Caki2 (cell line): ENCODE measurements around the gene HS6ST1. TPM values are rescaled to one million over a fixed set of nuclear protein-coding genes. Genes with fewer than 3 reads are reported as not detected.

Experiments used
- DNase-seq: peaks from one replicate; pipeline ENCODE4 v3.0.0-alpha.2; 2015; ENCODE audit warnings: low read depth
- in situ Hi-C: cut with HindIII; loops from 2 replicates; pipeline ENCODE4 v1.10.0; 2016; ENCODE audit warnings: low sequenced_read_pairs, low pct_unique_long_range_greater_than_20kb, mixed read lengths
- total RNA-seq: library from RNA; depleted of rRNA; stranded (reverse); fragments of >200 nt; shearing (Covaris generic); gene quantifications from 2 replicates; pipeline ENCODE4 v1.2.3, GENCODE V29; 2014; ENCODE audit warnings: low replicate concordance

Gene HS6ST1
- total RNA-seq, 1 experiment from 2014 or later = 23.8 TPM

DNA sequence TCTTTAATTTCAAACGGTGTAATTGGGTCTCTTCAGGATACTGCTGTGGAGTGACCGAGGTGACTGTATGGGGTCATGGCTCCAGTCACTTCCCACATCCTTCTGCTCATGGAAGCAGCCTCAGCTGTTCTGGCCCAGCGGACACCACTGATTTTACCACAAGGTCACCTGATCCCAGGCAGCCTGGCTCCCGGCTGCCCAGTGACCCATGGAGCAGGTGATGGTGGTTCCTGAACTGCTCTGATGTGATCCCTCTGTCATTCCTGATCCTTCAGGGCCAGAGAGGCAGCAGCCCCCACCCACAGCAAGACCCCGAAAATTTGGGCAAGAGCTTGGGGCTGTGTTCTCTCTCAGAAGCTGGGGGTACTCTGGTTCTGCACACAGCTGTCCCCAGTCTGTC lies 35.5 kb upstream of the HS6ST1 start:
- peak; percentile 24 for DNase-seq
- in situ Hi-C loops = no loop called here

DNA sequence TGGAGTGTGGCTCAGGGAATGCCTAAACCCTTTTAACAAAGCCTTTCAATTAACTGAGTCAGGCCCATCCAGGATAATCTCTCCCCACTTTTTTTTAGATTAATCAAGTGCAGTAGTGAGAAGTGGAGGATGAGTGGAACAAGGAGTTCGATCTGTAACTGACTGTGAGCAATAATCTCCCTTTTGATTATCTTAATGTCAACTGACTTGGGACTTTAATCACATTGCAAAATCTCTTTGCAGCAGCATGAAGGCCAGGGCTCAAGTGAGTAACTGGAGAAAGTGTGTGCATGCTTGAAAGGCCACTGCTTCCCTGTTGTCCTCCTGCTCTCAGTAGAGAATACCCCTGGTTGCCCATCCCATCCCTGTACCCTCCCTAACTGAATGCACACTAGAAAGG lies 32.1 kb upstream of the HS6ST1 start:
- no peak for DNase-seq
- in situ Hi-C loops = no loop called here

DNA sequence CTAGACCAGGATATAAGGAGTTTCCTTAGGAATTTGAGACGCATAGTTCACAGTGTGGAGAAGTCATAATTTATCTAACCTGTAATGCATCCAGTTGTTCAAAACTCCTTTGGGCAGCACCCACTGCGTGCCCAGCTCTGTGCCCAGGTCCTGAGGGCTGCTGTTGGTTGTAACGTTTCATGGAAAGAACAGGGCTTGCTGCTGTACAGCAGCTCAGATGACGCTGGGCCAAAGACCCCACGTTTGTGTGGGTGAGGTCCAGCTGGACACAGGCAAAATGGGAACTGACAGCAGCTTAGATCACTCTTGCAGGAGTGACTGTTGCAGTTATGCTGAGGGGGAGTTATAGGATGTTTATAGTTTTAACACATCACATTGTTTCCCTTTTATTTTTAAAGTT lies 30.0 kb upstream of the HS6ST1 start:
- in situ Hi-C loops = no loop called here

DNA sequence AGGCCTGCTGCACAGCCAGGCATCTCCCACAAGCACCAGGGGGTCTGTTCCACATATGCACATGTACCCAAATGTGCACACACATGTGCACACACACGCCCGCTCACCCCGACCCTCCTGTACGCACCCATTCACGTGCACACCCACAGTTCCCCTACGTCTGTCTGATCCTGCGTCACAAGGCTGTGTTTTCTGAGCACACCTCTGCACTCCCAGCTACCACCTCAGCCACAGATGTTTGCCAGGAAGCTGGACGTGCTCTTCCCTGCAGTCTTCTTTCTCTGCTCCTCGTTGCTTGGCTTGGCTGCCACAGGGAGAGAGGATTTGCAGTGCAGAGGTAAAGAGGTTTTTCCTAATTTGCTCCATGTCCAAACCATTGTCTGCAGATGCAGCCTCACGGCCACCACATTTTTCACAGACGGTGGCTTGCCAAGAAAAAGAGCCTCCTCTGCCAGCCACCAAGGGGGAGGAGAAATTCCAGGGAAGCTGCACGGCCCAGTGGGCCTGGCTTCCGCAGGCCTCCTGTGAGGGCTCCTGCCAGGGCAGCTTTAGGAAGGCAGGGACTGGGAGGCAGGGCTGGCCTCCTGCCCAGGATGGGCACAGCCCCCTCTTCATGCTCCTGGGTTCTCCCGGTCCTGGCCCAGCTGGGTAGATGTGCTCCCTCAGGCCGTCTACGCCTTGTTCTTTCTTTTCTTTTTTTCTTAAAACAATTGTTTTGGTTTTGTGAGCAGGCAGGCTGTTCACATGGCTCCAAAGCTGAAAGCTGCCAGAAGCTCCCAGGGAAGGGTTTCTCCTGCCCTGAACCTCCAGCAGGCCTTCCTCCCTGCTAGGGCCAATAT lies 29.3 kb upstream of the HS6ST1 start:
- in situ Hi-C loops = no loop called here
- peak; percentile 49 for DNase-seq

More for the DNA sequence above, 30.0 kb upstream of the HS6ST1 start:
- DNase-seq = no peak

DNA sequence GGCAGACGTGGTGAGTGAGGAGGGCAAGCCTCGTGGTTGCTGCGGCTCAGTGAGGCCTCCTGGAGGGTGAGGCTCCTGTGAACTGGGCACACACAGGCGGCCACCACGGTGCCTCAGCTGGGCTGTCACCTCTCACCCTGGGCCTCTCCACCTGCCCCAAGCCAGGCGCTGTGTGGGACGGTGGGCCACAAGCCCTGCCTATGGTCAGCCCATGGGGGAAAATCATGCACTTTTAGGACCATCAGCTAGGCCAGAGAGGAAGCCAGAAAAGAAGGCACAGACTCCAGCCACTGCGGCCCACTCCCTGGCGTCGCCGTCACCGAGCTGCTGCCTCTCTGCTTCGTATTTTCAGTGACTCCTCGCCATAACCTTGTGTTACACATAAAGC lies 28.5 kb upstream of the HS6ST1 start:
- no peak for DNase-seq
- in situ Hi-C loops = no loop called here

DNA sequence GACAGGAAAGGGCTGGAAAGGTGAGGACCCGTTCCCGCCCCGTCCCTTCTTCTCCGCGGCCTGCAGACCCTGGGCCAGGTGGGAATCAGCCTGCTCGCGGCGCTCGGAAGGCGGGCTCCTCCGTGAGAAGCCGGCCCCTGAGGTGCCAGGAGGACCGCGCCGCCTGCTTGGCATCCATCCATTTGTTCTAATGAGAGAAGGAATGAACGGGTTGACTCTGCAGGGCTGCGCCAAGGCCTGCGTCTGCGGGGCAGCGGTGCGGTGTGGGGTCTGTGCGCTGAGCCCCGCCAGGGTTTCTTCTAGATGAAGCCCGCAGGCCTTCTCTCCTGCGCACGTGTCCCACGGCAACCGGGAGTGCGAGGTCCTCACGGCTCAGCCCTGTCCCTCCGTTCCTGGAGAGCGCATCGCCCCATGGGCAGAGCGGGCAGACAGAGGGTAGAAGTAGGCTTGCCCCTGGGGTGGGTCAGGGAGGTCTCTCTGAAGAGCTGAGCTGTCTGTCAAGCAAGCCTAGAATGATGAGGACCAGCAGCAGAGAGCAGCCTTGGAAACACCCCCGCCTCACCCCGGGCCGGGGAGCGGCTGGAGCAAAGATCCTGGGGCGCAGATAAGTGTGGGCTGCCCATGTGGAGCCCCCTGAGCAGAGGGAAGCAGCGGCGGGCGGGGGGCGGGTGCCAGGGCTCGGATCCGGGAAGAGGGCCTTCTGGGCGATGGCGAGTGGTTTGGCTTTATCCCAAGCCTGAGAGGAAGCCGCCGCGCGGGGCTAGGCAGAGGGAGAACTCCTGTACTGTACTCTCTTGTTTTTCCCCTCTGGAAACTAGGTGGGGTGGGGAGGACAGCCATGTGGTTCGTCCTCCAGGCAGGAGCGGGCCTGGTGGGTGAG lies 27.9 kb upstream of the HS6ST1 start:
- DNase-seq = no peak
- in situ Hi-C loops = no loop called here

DNA sequence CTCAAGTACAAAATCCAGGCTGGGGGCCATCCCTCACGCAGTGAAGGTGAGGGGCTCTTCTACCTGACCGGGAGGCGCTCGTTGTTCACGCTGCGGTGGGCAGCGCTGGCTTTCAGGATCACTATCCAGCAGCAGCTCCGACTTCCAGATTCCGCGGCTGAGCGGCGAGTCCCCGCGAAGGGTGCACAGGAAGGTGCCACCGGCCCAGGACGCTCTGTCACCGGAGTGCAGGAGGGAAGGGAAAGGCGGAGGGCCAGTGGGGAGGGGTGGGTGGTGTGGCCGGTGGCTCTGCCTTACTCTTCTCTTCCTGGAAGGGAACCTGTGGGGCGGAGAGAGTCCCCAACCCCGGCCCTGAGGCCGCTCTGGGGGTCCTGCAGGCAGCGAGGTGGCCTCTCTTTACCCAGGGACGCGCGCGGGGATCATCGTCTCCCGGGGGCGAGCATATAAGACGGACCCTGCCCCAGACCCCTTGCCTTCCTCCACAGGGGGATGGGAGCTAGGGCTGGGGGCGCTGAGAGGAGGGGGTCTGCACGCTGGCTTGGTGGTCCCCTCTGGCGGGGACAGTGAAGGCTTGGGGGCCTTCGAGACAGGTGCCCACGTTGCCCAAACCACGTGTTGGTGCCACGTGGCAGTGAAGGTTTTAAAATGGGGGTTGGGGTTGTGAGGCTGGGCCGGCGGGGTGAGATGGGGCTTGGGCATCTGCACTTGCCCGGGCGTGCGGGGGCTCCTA lies 26.9 kb upstream of the HS6ST1 start:
- in situ Hi-C loops = no loop called here
- no peak for DNase-seq

DNA sequence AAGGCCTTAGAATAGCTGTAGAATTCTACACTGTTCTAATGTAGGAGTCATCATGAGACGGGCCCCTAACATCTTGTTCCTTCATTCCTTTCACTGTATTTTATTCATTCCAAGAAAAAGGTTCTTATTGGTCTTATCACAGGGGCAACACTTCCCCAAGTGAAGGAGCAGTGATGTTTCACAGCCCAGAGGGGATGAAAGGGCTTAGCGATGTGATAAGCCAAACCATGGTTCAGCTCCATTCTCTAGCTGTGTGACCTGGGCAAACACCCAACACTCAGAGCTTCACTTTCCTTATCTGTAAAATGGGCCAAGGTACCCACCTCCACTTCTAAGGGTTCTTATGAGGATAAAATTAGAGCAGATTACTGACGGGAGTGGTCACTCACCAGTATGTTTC lies 25.4 kb upstream of the HS6ST1 start:
- no peak for DNase-seq
- in situ Hi-C loops = no loop called here

DNA sequence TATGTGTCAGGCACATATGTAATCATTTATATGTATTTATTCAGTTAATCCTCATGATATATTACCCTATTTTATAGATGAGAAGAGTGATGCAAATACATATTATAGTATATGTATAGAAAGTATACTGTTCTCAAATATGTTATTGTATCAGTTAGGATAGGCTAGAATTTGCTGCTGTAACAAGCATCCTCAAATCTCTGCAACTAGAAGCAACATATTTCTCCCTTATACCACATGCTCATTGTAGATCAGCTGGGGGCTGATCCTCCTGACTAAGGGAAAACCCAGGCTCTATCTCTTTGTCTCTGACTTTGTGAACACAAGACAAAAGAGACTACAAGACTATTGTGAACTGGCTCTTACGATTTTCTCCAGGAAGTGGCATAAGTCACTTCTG lies 24.8 kb upstream of the HS6ST1 start:
- DNase-seq = no peak
- in situ Hi-C loops = no loop called here

DNA sequence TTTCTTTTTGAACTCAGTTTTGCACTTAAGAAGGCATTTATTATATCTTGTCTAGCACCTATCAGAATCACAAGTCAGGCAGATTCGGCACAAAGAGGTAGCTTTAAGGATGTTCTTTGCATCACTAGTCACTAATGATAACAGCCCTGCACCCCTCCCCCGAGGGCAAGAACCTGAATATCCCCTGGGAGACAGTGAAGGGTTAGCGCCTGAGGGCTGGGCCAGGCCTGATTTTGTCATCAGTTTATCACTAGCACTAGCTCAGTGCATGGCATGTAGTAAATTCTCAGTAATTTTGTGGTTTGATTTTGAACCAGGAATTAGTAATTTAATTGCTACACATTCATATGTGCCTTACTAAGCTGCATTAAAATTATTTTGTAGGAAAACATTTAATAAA lies 23.9 kb upstream of the HS6ST1 start:
- no peak for DNase-seq
- in situ Hi-C loops = no loop called here

DNA sequence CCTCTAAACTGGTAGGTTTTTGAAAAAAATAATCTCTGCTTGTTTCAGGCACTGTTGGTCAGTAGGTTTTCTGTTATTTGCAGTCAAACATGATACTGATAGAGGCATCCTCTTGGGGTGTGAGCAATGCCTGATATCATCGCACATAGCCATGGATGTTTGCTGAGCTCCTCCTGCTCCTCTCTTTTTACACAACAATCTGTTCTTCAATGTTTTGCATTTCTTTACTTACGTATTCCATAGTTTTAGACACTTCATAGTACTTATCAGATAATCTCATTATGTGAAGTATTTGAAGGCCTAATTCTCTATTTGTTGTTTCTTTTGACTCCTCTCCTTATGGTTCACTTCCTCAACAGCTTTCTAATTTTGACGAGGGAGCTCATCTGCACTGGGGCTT lies 23.0 kb upstream of the HS6ST1 start:
- in situ Hi-C loops = no loop called here
- DNase-seq = no peak

DNA sequence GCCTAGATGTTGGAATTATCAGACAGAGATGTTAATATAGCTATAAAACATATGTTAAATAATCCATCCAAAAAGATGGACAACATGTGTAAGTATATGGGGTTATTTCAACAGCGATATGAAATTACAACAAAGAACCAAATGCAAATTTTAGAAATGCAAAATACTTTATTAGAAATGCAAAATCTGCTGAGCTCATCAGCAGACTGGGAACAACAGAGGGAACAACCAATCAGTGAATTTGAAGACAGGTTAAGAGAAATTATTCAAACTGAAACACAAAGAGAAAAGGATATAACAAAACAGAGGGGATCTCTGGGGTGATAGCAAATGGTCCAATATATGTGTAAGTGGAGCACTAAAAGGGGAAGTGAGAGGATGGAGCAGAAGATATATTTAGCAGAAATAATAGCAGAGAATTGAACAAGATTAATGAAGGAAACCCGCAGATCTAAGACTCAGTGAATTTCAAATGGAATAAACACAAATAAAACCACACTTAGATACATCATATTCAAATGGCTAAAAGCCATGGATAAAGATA lies 13.5 kb upstream of the HS6ST1 start:
- in situ Hi-C loops = no loop called here
- no peak for DNase-seq

DNA sequence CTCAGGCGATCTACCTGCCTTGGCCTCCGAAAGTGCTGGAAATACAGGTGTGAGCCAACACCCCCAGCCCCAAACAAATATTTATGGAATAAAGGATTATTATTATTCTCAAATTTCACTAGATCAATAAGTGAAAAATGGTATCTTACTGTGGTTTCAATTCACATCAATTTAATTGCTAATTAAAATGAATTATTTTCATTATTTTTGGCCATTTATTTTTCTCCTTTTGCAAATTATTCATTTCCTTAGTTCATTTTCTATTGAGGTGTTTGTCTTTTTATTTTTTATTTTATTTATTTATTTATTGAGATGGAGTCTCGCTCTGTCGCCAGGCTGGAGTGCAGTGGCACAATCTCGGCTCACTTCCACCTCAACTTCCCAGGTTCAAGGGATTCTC lies 11.9 kb upstream of the HS6ST1 start:
- DNase-seq = no peak

DNA sequence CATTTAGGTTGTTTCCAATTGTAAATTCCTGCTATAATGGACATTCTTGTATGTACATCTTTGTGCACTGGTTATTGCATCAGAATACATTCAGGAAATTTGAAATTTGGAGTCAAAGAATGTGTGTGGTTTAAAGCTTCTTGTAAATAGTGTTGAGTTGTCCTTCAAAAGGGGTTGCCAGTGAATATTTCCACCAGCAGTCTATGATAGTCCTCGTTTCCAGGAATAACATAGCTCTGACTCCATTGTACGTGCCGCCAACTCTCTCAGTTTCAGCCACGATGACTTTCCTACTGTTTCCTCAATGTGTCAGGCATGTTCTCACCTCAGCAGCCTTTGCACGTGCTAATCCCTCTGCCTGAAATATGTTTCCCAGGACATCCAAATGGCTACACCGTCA lies 10.9 kb upstream of the HS6ST1 start:
- in situ Hi-C loops = no loop called here
- no peak for DNase-seq

More for the DNA sequence above, 11.9 kb upstream of the HS6ST1 start:
- in situ Hi-C loops = no loop called here

DNA sequence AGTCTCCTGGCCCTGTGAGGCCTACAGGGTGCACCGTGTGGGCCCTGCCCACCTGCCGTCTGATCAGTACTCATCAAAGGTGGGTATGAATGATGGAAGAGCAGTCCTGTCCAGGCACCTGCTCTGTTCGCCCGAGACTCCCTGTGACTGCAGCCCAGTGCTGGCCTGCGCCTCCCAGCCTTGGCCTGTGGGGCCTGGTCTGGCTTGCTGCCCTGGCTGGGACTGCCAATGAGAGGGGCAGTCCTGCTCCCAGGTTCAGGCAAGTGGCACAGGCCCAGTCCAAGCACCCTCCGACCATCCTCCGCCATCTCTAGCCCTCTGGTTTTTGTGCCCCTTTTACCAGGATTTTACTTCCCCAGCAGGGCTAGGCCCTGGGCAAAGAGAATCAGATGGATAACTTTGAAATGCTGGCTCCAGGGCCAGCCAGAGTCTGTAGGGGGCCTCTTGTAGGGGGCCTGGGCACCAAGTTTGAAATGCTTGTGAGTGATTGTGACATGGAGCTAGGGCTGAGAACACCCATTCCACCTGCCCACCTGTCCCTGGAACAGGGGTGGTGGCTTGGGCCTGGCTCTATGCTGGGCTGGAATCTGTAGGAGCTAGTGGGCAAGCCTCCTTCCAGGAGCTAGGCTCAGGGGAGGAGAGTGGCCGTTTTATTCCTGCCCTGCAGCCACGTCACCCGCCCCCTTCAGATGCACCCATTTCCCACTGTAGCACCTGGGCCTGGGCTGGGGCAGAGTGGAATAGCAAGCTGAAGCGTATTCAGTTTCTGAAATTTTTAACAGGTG lies 8.7 kb upstream of the HS6ST1 start:
- DNase-seq = no peak
- in situ Hi-C loops = no loop called here

DNA sequence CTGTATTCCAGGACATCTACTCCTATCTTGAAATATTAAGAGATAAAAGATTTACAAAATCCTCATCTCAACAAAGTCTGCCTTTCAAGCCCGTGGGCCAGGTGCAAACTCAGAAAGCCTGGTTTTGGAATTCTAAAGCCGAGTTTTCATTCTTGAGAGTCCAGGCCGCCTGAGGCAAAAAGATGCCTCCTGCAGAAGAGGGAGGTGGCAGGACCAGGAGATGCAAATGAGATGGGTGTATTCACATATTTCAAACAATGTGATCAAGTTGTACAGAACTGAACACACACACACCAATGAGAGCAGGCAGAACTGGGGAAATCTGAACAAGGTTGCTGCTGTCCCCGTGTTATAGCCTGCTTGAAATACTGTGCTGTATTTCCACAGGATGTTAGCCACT lies 7.7 kb upstream of the HS6ST1 start:
- no peak for DNase-seq
- in situ Hi-C loops = no loop called here

DNA sequence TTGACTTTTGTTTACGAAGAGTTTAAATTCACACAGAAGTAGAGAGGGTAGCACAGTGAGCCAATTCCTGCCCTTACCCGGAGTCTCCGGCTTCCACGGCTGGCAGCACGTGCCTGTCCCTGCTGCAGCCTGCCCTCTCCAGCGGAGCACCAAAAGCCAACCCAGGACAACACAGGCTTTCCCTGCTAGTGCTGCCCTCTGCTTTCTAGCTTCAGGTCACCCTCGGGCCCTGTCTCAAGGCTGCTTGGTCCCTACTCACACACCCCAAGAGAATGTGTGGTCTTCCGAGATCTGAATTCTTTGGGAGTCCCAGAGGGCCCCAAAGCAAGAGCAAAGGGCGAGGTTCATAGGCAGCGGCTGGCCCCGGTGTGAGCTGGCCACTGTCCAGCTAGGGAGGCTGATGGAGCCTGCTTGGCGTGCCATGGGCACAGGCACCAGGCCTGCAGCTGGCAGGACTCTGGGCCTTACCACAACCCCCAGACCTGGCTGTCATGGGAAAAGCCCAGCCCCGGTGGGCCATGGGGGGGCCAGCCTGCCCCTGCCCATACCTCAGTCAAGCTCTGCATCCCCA lies 7.0 kb upstream of the HS6ST1 start:
- in situ Hi-C loops = no loop called here
- DNase-seq = no peak
